IMR-90 (cell line): Measurements from ENCODE around the gene SSBP2. TPM values are rescaled to one million over a fixed set of nuclear protein-coding genes. Genes with fewer than 3 reads are reported as not detected.

Source experiments
- polyA plus RNA-seq, 3 experiments: library from polyadenylated mRNA; depleted of rRNA; stranded (reverse); fragments of >200 nt; gene quantifications; 2 replicates each; pipeline ENCODE4 v1.2.3, GENCODE V29; 2012; ENCODE audit warnings: low replicate concordance in 1 of 3
- total RNA-seq: library from RNA; depleted of rRNA; stranded (reverse); fragments of >200 nt; gene quantifications from 2 replicates; pipeline ENCODE4 v1.2.3, GENCODE V29; 2012; rRNA removed

The SSBP2 gene
- total and polyA plus RNA-seq, 2 of the 4 experiments (the other 2 are of a cell fraction) = 38.4 to 42.7 TPM

Other genes starting within 250 kb of the SSBP2 start
- gene ATG10, start 220.9 kb upstream of the SSBP2 start, total RNA-seq = 8.1 and 12.2 TPM in 2 replicates
- gene ATG10, start 220.9 kb upstream of the SSBP2 start, polyA plus RNA-seq (2012; rRNA removed) = 2.5 and 3.4 TPM in 2 replicates